ENCODE measurements around the gene BRD4. TPM values are rescaled to one million over a fixed set of nuclear protein-coding genes. Genes with fewer than 3 reads are reported as not detected.

BRD4 gene
- total RNA-seq, 1 donor = 25.7 TPM

DNA sequence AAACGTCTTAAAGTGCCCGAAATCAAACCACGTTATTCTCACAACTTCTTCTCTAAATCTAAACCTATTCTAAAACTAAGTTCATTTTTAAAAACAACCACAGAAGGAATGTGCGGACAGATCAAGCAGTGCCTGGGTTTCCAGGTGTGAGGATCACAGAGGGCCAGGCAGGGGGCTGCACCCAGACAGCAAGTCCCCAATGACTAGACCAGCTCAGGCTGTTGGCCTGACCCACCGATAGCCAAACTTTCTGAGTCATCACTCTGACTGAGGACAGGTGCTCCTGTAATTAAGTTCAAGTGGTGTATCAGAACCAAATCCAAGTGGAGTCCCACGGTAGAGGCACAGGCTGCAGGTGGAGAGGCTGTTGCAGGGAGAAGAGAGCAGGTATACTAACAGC is 62.5 kb downstream of the BRD4 start:
- no peaks in the 10 kb centered on the region for H3K27me3 ChIP-seq (ENCODE audit: insufficient read depth, low read length)
- peaks cover 95% of the 10 kb centered on the region for H4K20me1 ChIP-seq (ENCODE audit: insufficient read depth, low read length)
- DNase-seq (ENCODE audit: insufficient read length, low spot score, missing footprints) = peak; percentile 14
- peaks cover 64% of the 10 kb centered on the region for H3K36me3 ChIP-seq (ENCODE audit: insufficient read depth, low read length)
- TF ChIP-seq, protein P1, sequence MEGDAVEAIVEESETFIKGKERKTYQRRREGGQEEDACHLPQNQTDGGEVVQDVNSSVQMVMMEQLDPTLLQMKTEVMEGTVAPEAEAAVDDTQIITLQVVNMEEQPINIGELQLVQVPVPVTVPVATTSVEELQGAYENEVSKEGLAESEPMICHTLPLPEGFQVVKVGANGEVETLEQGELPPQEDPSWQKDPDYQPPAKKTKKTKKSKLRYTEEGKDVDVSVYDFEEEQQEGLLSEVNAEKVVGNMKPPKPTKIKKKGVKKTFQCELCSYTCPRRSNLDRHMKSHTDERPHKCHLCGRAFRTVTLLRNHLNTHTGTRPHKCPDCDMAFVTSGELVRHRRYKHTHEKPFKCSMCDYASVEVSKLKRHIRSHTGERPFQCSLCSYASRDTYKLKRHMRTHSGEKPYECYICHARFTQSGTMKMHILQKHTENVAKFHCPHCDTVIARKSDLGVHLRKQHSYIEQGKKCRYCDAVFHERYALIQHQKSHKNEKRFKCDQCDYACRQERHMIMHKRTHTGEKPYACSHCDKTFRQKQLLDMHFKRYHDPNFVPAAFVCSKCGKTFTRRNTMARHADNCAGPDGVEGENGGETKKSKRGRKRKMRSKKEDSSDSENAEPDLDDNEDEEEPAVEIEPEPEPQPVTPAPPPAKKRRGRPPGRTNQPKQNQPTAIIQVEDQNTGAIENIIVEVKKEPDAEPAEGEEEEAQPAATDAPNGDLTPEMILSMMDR (IDR thresholded peaks at IDR 0.05; ENCODE audit: extremely low read depth, low read depth, low read length) = no peak
- H3K4me3 ChIP-seq (ENCODE audit: insufficient read depth, low read length) = no peak overlapping the region
- H3K79me2 ChIP-seq (ENCODE audit: insufficient read depth, low read length) = peaks cover 98% of the 10 kb centered on the region
- no peak overlapping the region for H3K4me2 ChIP-seq (ENCODE audit: insufficient read depth, low read length)
- H3K9me3 ChIP-seq (ENCODE audit: low read depth, low read length) = no peaks in the 10 kb centered on the region
- H3K27ac ChIP-seq (ENCODE audit: low read depth, low read length) = no peak overlapping the region
- no peak overlapping the region for H2AFZ ChIP-seq (ENCODE audit: low read length)
- peaks cover 19% of the 10 kb centered on the region for H3K4me1 ChIP-seq (ENCODE audit: insufficient read depth, low read length)

DNA sequence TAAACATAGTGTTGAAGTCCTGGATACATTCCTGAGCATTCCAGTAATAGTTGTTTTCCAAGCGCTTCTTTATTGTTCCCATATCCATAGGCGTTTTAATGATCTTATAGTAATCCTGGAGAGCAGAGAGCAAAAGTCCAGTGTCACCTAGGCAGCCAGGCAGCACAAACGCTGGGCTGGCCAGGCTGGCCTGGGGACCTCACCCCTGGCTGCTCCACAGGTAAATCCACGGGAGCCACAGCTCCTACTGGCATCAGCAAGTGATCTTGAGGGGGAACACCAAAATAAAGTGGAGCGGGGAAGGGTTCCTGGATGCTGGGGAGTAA is 63.4 kb downstream of the BRD4 start:
- Histone ChIP-seq H3K27ac (ENCODE audit: low read depth, low read length) (no peak overlapping the region), H2AFZ (ENCODE audit: low read length) (no peak overlapping the region), H3K9me3 (ENCODE audit: low read depth, low read length) (no peaks in the 10 kb centered on the region), H3K36me3 (ENCODE audit: insufficient read depth, low read length) (peaks cover 73% of the 10 kb centered on the region), H3K27me3 (ENCODE audit: insufficient read depth, low read length) (no peaks in the 10 kb centered on the region), H3K4me2 (ENCODE audit: insufficient read depth, low read length) (no peak overlapping the region), H3K79me2 (ENCODE audit: insufficient read depth, low read length) (peaks cover 98% of the 10 kb centered on the region), H3K4me3 (ENCODE audit: insufficient read depth, low read length) (no peak overlapping the region), H4K20me1 (ENCODE audit: insufficient read depth, low read length) (peaks cover 95% of the 10 kb centered on the region), H3K4me1 (ENCODE audit: insufficient read depth, low read length) (peaks cover 19% of the 10 kb centered on the region)
- TF ChIP-seq, protein P1 (IDR thresholded peaks at IDR 0.05; ENCODE audit: extremely low read depth, low read depth, low read length) = no peak
- peak; percentile 25 for DNase-seq (ENCODE audit: insufficient read length, low spot score, missing footprints)

DNA sequence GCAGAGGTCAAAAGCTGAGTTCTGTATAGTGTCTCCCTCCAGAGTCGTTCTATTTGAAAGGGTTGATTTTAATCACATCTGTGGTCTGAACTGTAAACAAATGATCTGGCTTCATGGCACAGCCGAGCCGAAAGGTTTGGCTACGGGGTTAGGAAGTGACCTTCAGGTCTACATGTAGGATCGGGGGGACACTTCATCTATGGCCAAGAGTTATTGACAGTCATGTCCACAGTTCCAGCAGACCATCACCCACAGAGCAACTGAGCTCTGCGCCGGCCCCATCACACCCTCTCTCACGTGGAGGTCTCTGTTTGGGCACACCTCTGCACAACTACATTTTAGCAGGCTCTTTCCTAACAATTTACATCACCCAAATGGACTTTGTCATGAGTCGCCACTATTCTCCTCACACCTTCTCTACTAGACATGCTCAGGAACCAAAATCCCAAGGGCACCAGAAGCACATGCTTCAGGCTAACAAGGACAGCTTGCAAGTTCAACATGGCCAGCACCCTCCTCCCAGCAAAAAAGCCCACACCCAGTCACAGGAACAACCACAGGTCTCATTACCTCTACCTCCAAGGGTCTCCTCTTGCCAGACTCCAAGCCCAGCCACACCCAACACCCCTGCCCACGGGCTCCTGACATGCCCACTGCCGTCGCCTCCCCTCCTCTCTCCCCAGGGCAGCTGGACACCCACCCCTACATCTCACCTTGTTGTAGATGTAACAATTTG is 64.0 kb downstream of the BRD4 start:
- peak; percentile 29 for DNase-seq (ENCODE audit: insufficient read length, low spot score, missing footprints)
- no peak overlapping the region for H3K4me2 ChIP-seq (ENCODE audit: insufficient read depth, low read length)
- H3K79me2 ChIP-seq (ENCODE audit: insufficient read depth, low read length) = peaks cover 98% of the 10 kb centered on the region
- peaks cover 78% of the 10 kb centered on the region for H3K36me3 ChIP-seq (ENCODE audit: insufficient read depth, low read length)
- TF ChIP-seq, protein P1 (IDR thresholded peaks at IDR 0.05; ENCODE audit: extremely low read depth, low read depth, low read length) = no peak
- no peaks in the 10 kb centered on the region for H3K9me3 ChIP-seq (ENCODE audit: low read depth, low read length)
- peaks cover 96% of the 10 kb centered on the region for H4K20me1 ChIP-seq (ENCODE audit: insufficient read depth, low read length)
- peaks cover 19% of the 10 kb centered on the region for H3K4me1 ChIP-seq (ENCODE audit: insufficient read depth, low read length)
- H3K27me3 ChIP-seq (ENCODE audit: insufficient read depth, low read length) = no peaks in the 10 kb centered on the region
- no peak overlapping the region for H2AFZ ChIP-seq (ENCODE audit: low read length)
- H3K4me3 ChIP-seq (ENCODE audit: insufficient read depth, low read length) = no peak overlapping the region
- H3K27ac ChIP-seq (ENCODE audit: low read depth, low read length) = no peak overlapping the region

DNA sequence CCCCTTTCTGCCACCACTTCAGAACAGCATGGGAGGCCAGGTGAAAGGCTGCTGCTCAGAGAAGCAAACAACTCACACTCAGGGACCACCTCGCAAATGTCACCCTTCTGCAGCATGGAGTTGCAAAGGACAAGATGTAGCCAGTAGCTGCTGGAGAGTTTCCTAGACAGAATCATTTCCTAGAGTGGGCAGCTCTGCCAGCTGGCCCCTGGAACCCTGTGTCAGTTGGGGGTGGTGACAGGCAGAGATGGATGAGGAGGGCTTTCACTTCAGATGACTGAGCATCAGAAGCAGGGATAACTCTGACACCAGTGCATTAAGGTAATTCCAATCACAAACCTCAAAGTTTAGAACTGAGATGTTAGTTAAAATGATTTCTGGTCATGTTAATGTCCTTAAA is 65.7 kb downstream of the BRD4 start:
- Histone ChIP-seq H4K20me1 (ENCODE audit: insufficient read depth, low read length) (peaks cover 93% of the 10 kb centered on the region), H3K27ac (ENCODE audit: low read depth, low read length) (no peak overlapping the region)

More for the DNA sequence above, 65.7 kb downstream of the BRD4 start:
- Histone ChIP-seq H2AFZ (ENCODE audit: low read length) (no peak overlapping the region), H3K27me3 (ENCODE audit: insufficient read depth, low read length) (no peaks in the 10 kb centered on the region), H3K9me3 (ENCODE audit: low read depth, low read length) (no peaks in the 10 kb centered on the region), H3K36me3 (ENCODE audit: insufficient read depth, low read length) (peaks cover 83% of the 10 kb centered on the region), H3K4me1 (ENCODE audit: insufficient read depth, low read length) (peaks cover 19% of the 10 kb centered on the region), H3K79me2 (ENCODE audit: insufficient read depth, low read length) (peaks cover 93% of the 10 kb centered on the region), H3K4me3 (ENCODE audit: insufficient read depth, low read length) (no peak overlapping the region), H3K4me2 (ENCODE audit: insufficient read depth, low read length) (no peak overlapping the region)
- TF ChIP-seq, protein P1 (IDR thresholded peaks at IDR 0.05; ENCODE audit: extremely low read depth, low read depth, low read length) = no peak
- peak; percentile 37 for DNase-seq (ENCODE audit: insufficient read length, low spot score, missing footprints)

Measured in osteoblast (primary cell).